Thyroid gland (tissue), 4 donors: ENCODE measurements around the gene SYT9. TPM values are rescaled to one million over a fixed set of nuclear protein-coding genes. Genes with fewer than 3 reads are reported as not detected.

Source experiments
- DNase-seq, 2 donors: peaks; one replicate each; pipeline ENCODE4 v3.0.0-alpha.2; 2019
- H3K27ac ChIP-seq, 3 donors: fragments of 200-600 bp; sonication (generic); 1 replicate in 2 of 3; 2 replicates in 1 of 3; pipeline ENCODE4 v1.5.1; 2016 to 2019; ENCODE audit warnings: mild to moderate bottlenecking in 1 of 3, moderate library complexity in 1 of 3
- H3K27me3 ChIP-seq: fragments of 200-600 bp; sonication (generic); one replicate; pipeline ENCODE4 v1.5.1; 2019
- H3K36me3 ChIP-seq, 2 donors: fragments of 200-600 bp; sonication (generic); one replicate each; pipeline ENCODE4 v1.5.1; 2016 to 2019
- H3K4me1 ChIP-seq, 2 donors: fragments of 200-600 bp; sonication (generic); one replicate each; pipeline ENCODE4 v1.5.1; 2017 to 2019
- H3K4me3 ChIP-seq, 3 donors: fragments of 200-600 bp; sonication (generic); replicated peaks in 1 of 3; 1 replicate in 2 of 3; 2 replicates in 1 of 3; pipeline ENCODE4 v1.5.1; 2016; ENCODE audit warnings: mild to moderate bottlenecking in 1 of 3
- H3K9me3 ChIP-seq: fragments of 200-600 bp; sonication (generic); one replicate; pipeline ENCODE4 v1.5.1; 2017
- POLR2A ChIP-seq, 2 donors: fragments of 450-650 bp; IDR thresholded peaks; one replicate each; pipeline ENCODE4 v1.6.1; 2017; ENCODE audit warnings: antibody characterized with exemption in 2 of 2, mild to moderate bottlenecking in 2 of 2, moderate library complexity in 1 of 2
- WGBS, 2 donors: methylation state at CpG; one replicate each; pipeline ENCODE4 v1.1.5; 2017; 5-methylcytosine and 5-hydroxymethylcytosine counted together
- intact Hi-C: fragments of 100-400 bp; cut with DNase I; formaldehyde crosslinking; loops from one replicate; pipeline ENCODE4 v1.15.1; 2023
- total RNA-seq, 4 donors: library from RNA; depleted of rRNA; stranded (reverse); fragments of >200 nt; gene quantifications; one replicate each; pipeline ENCODE4 v1.2.3, GENCODE V29; 2016
- TF ChIP-seq, protein P1 (sequence below), 6 experiments: fragments of 200-600 bp in 3 of 6; fragments of 450-650 bp in 3 of 6; sonication (generic) in 3 of 6; IDR thresholded peaks; one replicate each; pipeline ENCODE4 v1.5.1; 2016 to 2019; ENCODE audit warnings: antibody characterized with exemption in 6 of 6, mild to moderate bottlenecking in 2 of 6, inconsistent platforms in 1 of 6, moderate library complexity in 1 of 6

The SYT9 gene
- total RNA-seq, 4 donors from 2014 or later: 1.3 to 7.6 (median 4.2) TPM

DNA sequence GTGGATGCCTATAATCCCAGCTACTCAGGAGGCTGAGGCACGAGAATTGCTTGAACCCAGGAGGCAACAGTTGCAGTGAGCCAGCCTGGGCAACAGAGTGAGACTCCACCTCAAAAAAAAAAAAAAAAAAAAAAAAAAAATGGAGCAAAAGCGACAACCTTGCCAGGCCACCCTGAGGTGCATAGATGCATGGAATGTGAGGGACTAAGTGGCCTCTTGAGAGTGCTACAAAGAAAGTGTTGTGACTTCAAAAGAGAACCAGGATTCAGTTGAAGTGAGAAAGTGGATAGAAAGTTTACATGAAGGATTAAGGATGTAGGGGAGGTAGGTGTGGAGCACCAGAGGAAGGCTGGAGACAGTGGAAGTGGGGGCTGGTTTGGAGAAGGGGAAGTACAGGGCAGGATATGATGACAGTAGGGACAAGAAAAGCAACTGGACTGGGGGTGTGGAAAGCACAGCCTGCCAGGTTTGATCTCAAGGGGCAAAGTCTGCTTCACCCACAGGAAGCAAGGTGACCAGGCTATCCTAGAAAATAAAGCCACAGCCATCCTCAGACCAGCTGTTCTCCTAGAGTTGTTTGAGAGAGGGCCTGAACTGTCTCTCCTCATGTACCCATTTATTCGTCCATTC, 197.6 kb downstream of the SYT9 start:
- H3K27ac ChIP-seq: peak overlapping the region; percentile 45 to 63 (median 48)
- H3K4me1 ChIP-seq: peaks cover 9 to 23% of the 10 kb centered on the region in 2 donors
- no peaks in the 10 kb centered on the region for H3K9me3 ChIP-seq
- DNase-seq: peak; percentile 58 to 63
- WGBS, 2 donors: 50 to 55% methylated on average over 3 of the region's 3 CpGs
- TF ChIP-seq POLR2A (IDR thresholded peaks at IDR 0.05): no peak
- TF ChIP-seq, protein P1, sequence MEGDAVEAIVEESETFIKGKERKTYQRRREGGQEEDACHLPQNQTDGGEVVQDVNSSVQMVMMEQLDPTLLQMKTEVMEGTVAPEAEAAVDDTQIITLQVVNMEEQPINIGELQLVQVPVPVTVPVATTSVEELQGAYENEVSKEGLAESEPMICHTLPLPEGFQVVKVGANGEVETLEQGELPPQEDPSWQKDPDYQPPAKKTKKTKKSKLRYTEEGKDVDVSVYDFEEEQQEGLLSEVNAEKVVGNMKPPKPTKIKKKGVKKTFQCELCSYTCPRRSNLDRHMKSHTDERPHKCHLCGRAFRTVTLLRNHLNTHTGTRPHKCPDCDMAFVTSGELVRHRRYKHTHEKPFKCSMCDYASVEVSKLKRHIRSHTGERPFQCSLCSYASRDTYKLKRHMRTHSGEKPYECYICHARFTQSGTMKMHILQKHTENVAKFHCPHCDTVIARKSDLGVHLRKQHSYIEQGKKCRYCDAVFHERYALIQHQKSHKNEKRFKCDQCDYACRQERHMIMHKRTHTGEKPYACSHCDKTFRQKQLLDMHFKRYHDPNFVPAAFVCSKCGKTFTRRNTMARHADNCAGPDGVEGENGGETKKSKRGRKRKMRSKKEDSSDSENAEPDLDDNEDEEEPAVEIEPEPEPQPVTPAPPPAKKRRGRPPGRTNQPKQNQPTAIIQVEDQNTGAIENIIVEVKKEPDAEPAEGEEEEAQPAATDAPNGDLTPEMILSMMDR (IDR thresholded peaks at IDR 0.05): peak in 1 of 6 experiments; percentile 13
- intact Hi-C loops: no loop called here
- no peak overlapping the region for H3K4me3 ChIP-seq
- no peaks in the 10 kb centered on the region for H3K36me3 ChIP-seq
- H3K27me3 ChIP-seq: no peaks in the 10 kb centered on the region

DNA sequence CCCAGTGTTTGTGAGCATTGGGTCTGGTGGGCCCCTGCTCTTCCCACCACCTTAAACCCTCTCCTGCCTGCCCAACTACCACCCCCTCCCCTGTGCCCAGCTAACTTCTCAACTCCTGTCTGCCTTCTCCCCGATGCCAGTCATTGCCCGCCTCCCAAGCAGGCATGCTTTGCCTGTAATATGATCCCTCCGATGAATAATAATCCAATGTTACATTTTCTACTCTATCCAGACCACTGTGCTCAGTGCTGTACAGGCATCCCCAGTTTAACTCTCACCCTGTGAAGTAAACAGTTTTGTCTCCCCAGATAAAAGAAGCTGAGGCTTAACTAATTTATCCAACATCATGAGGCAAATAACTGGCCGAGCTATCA, 198.1 kb downstream of the SYT9 start:
- TF ChIP-seq POLR2A (IDR thresholded peaks at IDR 0.05): no peak
- TF ChIP-seq, protein P1 (IDR thresholded peaks at IDR 0.05): no peak
- peak in 1 of 2 donors; percentile 17 for DNase-seq
- 76 to 79% methylated on average over 4 of the region's 4 CpGs for WGBS, 2 donors
- Histone ChIP-seq H3K4me3 (no peak overlapping the region), H3K27ac (peak overlapping the region; percentile 45 to 63 (median 48)), H3K4me1 (peaks cover 9 to 23% of the 10 kb centered on the region in 2 donors), H3K36me3 (no peaks in the 10 kb centered on the region), H3K9me3 (no peaks in the 10 kb centered on the region), H3K27me3 (no peaks in the 10 kb centered on the region)
- intact Hi-C loops: no loop called here

DNA sequence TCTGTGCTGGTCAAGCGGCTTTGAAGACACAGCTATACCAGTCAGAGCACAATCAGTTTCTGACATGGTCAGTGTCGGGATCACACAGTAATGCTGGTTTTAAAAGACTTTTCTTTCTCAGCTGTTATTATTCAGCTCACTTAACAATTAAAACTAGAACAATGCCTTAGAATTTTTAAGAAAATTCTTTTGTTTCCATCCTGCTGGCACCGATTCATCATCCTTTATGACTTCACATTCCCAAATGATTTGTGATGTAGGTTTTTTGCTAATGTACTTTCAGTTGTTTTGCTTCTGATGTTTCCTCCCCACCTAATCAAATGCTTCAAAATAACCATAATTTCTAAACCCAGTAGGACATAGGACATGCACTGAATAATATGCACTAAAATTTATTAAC, 199.1 kb downstream of the SYT9 start:
- WGBS, 2 donors: 81 to 87% methylated on average over 3 of the region's 3 CpGs
- Histone ChIP-seq H3K27me3 (no peaks in the 10 kb centered on the region), H3K4me3 (no peak overlapping the region), H3K9me3 (no peaks in the 10 kb centered on the region), H3K36me3 (no peaks in the 10 kb centered on the region), H3K27ac (no peak overlapping the region), H3K4me1 (peaks cover 9 to 23% of the 10 kb centered on the region in 2 donors)
- no peak for TF ChIP-seq POLR2A (IDR thresholded peaks at IDR 0.05)
- TF ChIP-seq, protein P1 (IDR thresholded peaks at IDR 0.05): no peak
- DNase-seq: no peak
- intact Hi-C loops: no loop called here

DNA sequence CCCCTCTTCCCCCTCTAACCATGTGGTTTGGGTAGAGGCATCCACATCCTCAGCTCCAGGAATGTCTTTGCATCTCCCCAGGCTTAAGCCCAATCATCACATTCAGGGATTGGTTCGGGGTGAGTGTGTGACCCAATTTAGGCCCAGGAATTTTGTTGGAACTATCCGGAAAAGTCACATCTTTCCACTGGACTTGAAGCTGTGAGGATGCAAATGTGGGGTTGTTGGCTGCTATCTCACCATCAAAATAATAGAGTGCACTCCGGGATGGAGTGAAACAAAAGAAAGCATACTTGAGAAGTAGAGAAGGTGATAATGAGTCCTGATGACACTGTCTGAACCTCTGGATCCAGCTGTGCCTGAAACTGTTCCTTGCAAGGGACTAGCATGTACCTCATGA, 199.8 kb downstream of the SYT9 start:
- Histone ChIP-seq H3K36me3 (no peaks in the 10 kb centered on the region), H3K27ac (no peak overlapping the region), H3K27me3 (no peaks in the 10 kb centered on the region), H3K4me3 (no peak overlapping the region), H3K4me1 (peaks cover 9 to 23% of the 10 kb centered on the region in 2 donors), H3K9me3 (no peaks in the 10 kb centered on the region)
- intact Hi-C loops: no loop called here
- no peak for DNase-seq
- TF ChIP-seq, protein P1 (IDR thresholded peaks at IDR 0.05): no peak
- TF ChIP-seq POLR2A (IDR thresholded peaks at IDR 0.05): no peak
- 82 to 83% methylated on average over 3 of the region's 3 CpGs for whole genome bisulfite sequencing, 2 donors

DNA sequence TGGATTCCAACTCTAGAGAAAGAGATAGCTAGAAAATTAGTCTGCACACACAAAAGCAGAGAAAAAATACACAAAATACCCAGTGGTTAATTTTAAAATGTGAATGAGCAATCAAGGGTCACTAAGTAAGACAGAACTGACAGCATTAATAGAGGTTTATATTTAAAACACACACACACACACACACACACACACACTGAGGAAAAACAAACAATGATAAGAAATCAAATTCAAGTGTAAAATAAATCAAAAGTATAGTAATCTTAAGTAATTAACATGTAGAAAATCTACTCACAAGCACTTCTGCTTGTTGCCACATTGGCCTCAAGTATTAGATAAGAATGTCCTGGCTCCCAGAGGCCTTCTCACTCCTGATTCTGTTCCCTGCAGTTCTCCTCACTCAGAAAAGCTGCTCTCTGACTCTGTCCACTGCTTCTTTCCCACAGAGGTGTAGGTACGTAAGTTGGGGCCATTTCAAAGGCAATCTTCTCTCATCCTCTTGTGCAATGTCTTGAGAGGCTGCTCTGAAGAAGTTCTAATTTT, 200.3 kb downstream of the SYT9 start:
- WGBS, 2 donors: 89 to 91% methylated on average over 1 of the region's 1 CpG
- H3K4me1 ChIP-seq: peaks cover 9 to 27% of the 10 kb centered on the region in 2 donors

More for the DNA sequence above, 200.3 kb downstream of the SYT9 start:
- intact Hi-C loops: no loop called here
- no peaks in the 10 kb centered on the region for H3K9me3 ChIP-seq
- H3K27me3 ChIP-seq: no peaks in the 10 kb centered on the region
- H3K36me3 ChIP-seq: no peaks in the 10 kb centered on the region
- DNase-seq: no peak
- TF ChIP-seq, protein P1 (IDR thresholded peaks at IDR 0.05): no peak
- TF ChIP-seq POLR2A (IDR thresholded peaks at IDR 0.05): no peak
- peak overlapping the region in 1 of 3 donors; percentile 29 for H3K27ac ChIP-seq
- no peak overlapping the region for H3K4me3 ChIP-seq
